Testis (tissue), 3 donors: ENCODE data around the gene NCOR2. TPM values are rescaled to one million over a fixed set of nuclear protein-coding genes. Genes with fewer than 3 reads are reported as not detected.

ENCODE experiments used
- DNase-seq: peaks from one replicate; pipeline ENCODE4 v3.0.0-alpha.2; 2019
- H3K27ac ChIP-seq, 2 donors: fragments of 200-600 bp; sonication (generic); one replicate each; pipeline ENCODE4 v1.5.1; 2019
- H3K27me3 ChIP-seq: fragments of 200-600 bp; sonication (generic); one replicate; pipeline ENCODE4 v1.5.1; 2019
- H3K36me3 ChIP-seq: fragments of 200-600 bp; sonication (generic); one replicate; pipeline ENCODE4 v1.5.1; 2017; ENCODE audit warnings: low read depth; ENCODE audit errors: missing control alignments
- H3K4me1 ChIP-seq: fragments of 200-600 bp; sonication (generic); one replicate; pipeline ENCODE4 v1.5.1; 2019
- H3K4me3 ChIP-seq, 2 donors: fragments of 200-600 bp; sonication (generic); one replicate each; pipeline ENCODE4 v1.5.1; 2017 to 2019
- H3K9me3 ChIP-seq: fragments of 200-600 bp; sonication (generic); one replicate; pipeline ENCODE4 v1.5.1; 2017
- POLR2A ChIP-seq: fragments of 450-650 bp; IDR thresholded peaks from one replicate; pipeline ENCODE4 v1.6.1; 2017; ENCODE audit warnings: antibody characterized with exemption, mild to moderate bottlenecking, moderate library complexity
- WGBS, 2 donors: methylation state at CpG; one replicate each; pipeline ENCODE4 v1.1.5; 2018; 5-methylcytosine and 5-hydroxymethylcytosine counted together
- intact Hi-C: fragments of 100-400 bp; cut with DNase I; formaldehyde crosslinking; loops from one replicate; pipeline ENCODE4 v1.15.1; 2023; ENCODE audit warnings: low total_unique reads
- polyA plus RNA-seq: library from polyadenylated mRNA; stranded (reverse); fragments of 350-450 nt; fragmentation: Illumina TruSeq; extraction: RNeasy Lipid Tissue Mini Kit (QIAGEN cat#74804); gene quantifications from one replicate; pipeline ENCODE4 v1.2.3, GENCODE V29; 2014; ENCODE audit warnings: low read depth, low replicate concordance; ENCODE audit not compliant: insufficient read depth
- total RNA-seq, 2 donors: library from RNA; depleted of rRNA; stranded (reverse); fragments of >200 nt; gene quantifications; one replicate each; pipeline ENCODE4 v1.2.3, GENCODE V29; 2016
- TF ChIP-seq, protein P1 (sequence below), 3 experiments: fragments of 450-650 bp in 2 of 3; fragments of 200-600 bp in 1 of 3; sonication (generic) in 1 of 3; IDR thresholded peaks; one replicate each; pipeline ENCODE4 v1.5.1; 2016 to 2019; ENCODE audit warnings: antibody characterized with exemption in 3 of 3, mild to moderate bottlenecking in 2 of 3, moderate library complexity in 1 of 3

The NCOR2 gene
- total and polyA plus RNA-seq, 3 donors from 2014 or later, result 62.6 to 212 (median 212) TPM

DNA sequence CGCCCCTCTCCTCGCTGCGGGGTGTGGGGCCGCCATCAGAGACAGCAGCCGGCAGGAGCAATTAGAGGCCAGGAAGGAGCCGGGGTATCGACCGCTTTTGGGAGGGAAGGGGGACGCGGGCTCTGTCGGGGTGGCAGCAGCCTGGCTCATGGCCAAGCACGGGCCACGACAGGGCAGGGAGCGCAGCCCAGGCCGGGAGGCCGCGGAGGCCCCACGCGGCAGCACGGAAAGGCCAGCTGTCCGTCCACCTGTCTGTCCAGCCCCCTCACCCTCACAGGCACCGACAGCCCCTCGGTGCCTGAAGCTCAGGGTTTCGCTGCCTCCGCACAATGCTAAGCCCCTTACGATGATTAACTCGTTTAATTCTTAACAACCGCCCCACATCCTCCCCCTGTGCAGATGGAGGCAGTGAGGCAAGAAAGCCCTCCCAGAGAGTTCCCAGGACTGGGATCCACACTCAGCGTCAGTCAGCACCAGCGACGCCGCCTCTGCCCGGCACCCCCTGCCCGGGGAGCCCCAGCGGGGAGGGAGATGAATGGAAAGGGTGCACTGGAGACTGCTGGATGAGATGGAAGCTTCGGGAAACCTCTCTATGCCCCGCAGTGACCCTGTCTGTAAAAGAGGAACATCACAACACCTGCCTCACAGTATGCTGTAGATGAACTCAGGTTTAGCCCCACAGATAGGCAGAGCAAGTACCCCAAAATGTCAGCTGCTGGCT is 23.7 kb downstream of the NCOR2 start:
- peaks cover 70% of the 10 kb centered on the region for H3K4me1 ChIP-seq
- TF ChIP-seq, protein P1, sequence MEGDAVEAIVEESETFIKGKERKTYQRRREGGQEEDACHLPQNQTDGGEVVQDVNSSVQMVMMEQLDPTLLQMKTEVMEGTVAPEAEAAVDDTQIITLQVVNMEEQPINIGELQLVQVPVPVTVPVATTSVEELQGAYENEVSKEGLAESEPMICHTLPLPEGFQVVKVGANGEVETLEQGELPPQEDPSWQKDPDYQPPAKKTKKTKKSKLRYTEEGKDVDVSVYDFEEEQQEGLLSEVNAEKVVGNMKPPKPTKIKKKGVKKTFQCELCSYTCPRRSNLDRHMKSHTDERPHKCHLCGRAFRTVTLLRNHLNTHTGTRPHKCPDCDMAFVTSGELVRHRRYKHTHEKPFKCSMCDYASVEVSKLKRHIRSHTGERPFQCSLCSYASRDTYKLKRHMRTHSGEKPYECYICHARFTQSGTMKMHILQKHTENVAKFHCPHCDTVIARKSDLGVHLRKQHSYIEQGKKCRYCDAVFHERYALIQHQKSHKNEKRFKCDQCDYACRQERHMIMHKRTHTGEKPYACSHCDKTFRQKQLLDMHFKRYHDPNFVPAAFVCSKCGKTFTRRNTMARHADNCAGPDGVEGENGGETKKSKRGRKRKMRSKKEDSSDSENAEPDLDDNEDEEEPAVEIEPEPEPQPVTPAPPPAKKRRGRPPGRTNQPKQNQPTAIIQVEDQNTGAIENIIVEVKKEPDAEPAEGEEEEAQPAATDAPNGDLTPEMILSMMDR (IDR thresholded peaks at IDR 0.05), result no peak
- no peak for TF ChIP-seq POLR2A
- no peak overlapping the region for H3K4me3 ChIP-seq
- H3K27ac ChIP-seq, result no peak overlapping the region
- H3K9me3 ChIP-seq, result no peaks in the 10 kb centered on the region
- 47 to 71% methylated on average over 6 to 37 of the region's 37 CpGs for WGBS, 2 donors
- no peak for DNase-seq
- H3K36me3 ChIP-seq, result no peaks in the 10 kb centered on the region
- intact Hi-C loops, result no loop called here
- H3K27me3 ChIP-seq, result no peaks in the 10 kb centered on the region

DNA sequence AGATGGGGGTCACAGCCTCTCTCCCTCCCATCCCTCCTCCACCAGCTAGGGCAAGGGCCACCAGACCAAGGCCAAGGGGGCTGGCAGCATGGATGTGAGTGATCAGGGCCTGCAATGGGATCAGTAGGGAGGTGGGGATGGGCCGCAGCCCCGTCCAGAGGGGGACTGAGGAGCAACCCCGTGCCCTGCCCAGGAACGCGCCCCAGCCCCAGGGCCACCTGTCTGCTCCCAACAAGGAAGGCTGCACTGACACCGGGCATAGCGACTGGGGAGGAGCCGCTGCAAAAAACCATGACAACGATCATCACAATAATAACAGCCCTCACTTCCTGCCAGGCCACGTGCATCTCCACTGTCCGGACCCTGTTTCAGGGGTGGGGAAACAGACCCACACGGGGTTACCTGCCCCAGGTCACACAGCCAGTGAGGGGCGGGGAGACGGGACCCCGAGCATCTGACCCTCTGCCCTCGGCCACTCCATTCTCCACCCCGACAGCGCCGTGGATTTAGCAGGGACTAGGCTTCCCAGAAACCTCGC is 24.3 kb downstream of the NCOR2 start:
- H3K9me3 ChIP-seq, result no peaks in the 10 kb centered on the region
- no peak overlapping the region for H3K4me3 ChIP-seq
- no peaks in the 10 kb centered on the region for H3K36me3 ChIP-seq
- 43 to 45% methylated on average over 15 to 20 of the region's 20 CpGs for WGBS, 2 donors
- intact Hi-C loops, result no loop called here
- DNase-seq, result no peak
- no peak overlapping the region for H3K27ac ChIP-seq
- TF ChIP-seq POLR2A, result no peak
- TF ChIP-seq, protein P1 (IDR thresholded peaks at IDR 0.05), result no peak
- H3K4me1 ChIP-seq, result peaks cover 72% of the 10 kb centered on the region
- no peaks in the 10 kb centered on the region for H3K27me3 ChIP-seq

- H3K36me3 ChIP-seq, result no peaks in the 10 kb centered on the region
- H3K4me3 ChIP-seq, result no peak overlapping the region
- H3K4me1 ChIP-seq, result peaks cover 80% of the 10 kb centered on the region
- WGBS, 2 donors, result 67 to 73% methylated on average over 8 to 23 of the region's 28 CpGs
- DNase-seq, result no peak
- H3K9me3 ChIP-seq, result no peaks in the 10 kb centered on the region
- H3K27ac ChIP-seq, result no peak overlapping the region
- no peak for TF ChIP-seq POLR2A
- TF ChIP-seq, protein P1 (IDR thresholded peaks at IDR 0.05), result no peak
- no peaks in the 10 kb centered on the region for H3K27me3 ChIP-seq
- intact Hi-C loops, result no loop called here
Measured at GRCh38 chr12:124542021-124542949, 25.1 kb downstream of the NCOR2 start.

DNA sequence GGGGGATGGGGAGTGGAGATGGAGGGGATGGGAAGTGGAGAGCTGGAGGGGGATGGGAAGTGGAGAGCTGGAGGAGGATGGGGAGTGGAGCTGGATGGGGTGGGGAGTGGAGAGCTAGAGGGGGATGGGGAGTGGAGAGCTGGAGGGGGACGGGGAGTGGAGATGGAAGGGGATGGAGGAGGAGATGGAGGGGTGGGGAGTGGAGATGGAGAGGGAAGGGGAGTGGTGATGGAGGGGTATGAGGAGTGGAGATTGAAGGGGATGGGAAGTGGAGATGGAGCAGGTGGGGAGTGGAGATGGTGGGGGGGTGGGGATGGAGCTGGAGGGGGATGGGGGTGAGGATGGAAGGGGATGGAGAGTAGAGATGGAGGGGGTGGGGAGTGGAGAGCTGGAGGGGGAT is 26.1 kb downstream of the NCOR2 start:
- no peaks in the 10 kb centered on the region for H3K9me3 ChIP-seq
- H3K36me3 ChIP-seq, result no peaks in the 10 kb centered on the region
- H3K27me3 ChIP-seq, result no peaks in the 10 kb centered on the region
- TF ChIP-seq POLR2A, result no peak
- TF ChIP-seq, protein P1 (IDR thresholded peaks at IDR 0.05), result no peak
- intact Hi-C loops, result no loop called here
- 80 to 100% methylated on average over 1 of the region's 1 CpG for WGBS, 2 donors
- no peak for DNase-seq
- H3K4me3 ChIP-seq, result no peak overlapping the region
- H3K27ac ChIP-seq, result no peak overlapping the region
- H3K4me1 ChIP-seq, result peaks cover 83% of the 10 kb centered on the region
